Body of pancreas (tissue), 4 donors: ENCODE data around the gene GPR37L1.

Source experiments
- CTCF ChIP-seq, 7 experiments: fragments of 450-650 bp in 4 of 7; fragments of 200-600 bp in 3 of 7; sonication (generic) in 3 of 7; IDR thresholded peaks; one replicate each; pipeline ENCODE4 v1.5.1; 2016 to 2019; ENCODE audit warnings: antibody characterized with exemption in 7 of 7
- POLR2A ChIP-seq, 3 donors: fragments of 450-650 bp; IDR thresholded peaks; one replicate each; pipeline ENCODE4 v1.6.1; 2016; ENCODE audit warnings: antibody characterized with exemption in 3 of 3, mild to moderate bottlenecking in 2 of 3

- TF ChIP-seq POLR2A (IDR thresholded peaks at IDR 0.05), result no peak
- TF ChIP-seq CTCF (IDR thresholded peaks at IDR 0.05), result no peak
These were observed 48.7 kb downstream of the GPR37L1 start for GRCh38 chr1:202171292-202172014.
